OCI-LY3 (cell line): ENCODE data around the gene LRRN2.

Source experiments
- H2AFZ ChIP-seq: fragments of 200-600, 300-600 bp; shearing (Covaris generic); 2 replicates; pipeline ENCODE4 v1.6.0; 2014; ENCODE audit warnings: antibody characterized with exemption, low read depth, low read length
- H3K27ac ChIP-seq: fragments of 200-600, 300-600 bp; sonication (generic); 2 replicates; pipeline ENCODE4 v1.5.1; 2014; ENCODE audit warnings: mild to moderate bottlenecking, low read length, moderate library complexity, mixed read lengths
- H3K27me3 ChIP-seq: fragments of 200-600, 300-600 bp; sonication (generic); 2 replicates; pipeline ENCODE4 v1.6.1; 2014; ENCODE audit warnings: low read depth, low read length, mixed read lengths
- H3K36me3 ChIP-seq: fragments of 200-600, 300-600 bp; sonication (generic); replicated peaks from 2 replicates; pipeline ENCODE3; 2014; ENCODE audit warnings: low read depth, low read length, mixed read lengths
- H3K4me1 ChIP-seq: fragments of 300-600, 200-600 bp; sonication (generic); 2 replicates; pipeline ENCODE4 v1.6.1; 2014; ENCODE audit warnings: low read length, mixed read lengths
- H3K4me2 ChIP-seq: fragments of 200-600, 300-600 bp; sonication (generic); 2 replicates; pipeline ENCODE4 v1.6.1; 2014; ENCODE audit warnings: low read length, mixed read lengths
- H3K4me3 ChIP-seq: fragments of 300-600, 200-600 bp; sonication (generic); 2 replicates; pipeline ENCODE4 v1.5.1; 2014; ENCODE audit warnings: antibody characterized with exemption, mild to moderate bottlenecking, low read length, moderate library complexity
- H3K79me2 ChIP-seq: fragments of 300-600, 200-600 bp; shearing (Covaris generic); 2 replicates; pipeline ENCODE4 v1.6.1; 2014; ENCODE audit warnings: mild to moderate bottlenecking, low read length, mixed read lengths
- H3K9ac ChIP-seq: fragments of 300-600, 200-600 bp; shearing (Covaris generic); 2 replicates; pipeline ENCODE4 v1.6.0; 2014; ENCODE audit warnings: mild to moderate bottlenecking, low read length, moderate library complexity
- H3K9me3 ChIP-seq: fragments of 200-600, 300-600 bp; shearing (Covaris generic); 2 replicates; pipeline ENCODE4 v1.6.1; 2014; ENCODE audit warnings: low read length, mixed read lengths; ENCODE audit not compliant: insufficient read depth
- H4K20me1 ChIP-seq: fragments of 200-600, 300-600 bp; sonication (generic); 2 replicates; pipeline ENCODE4 v1.6.1; 2016; ENCODE audit warnings: low read length, mixed read lengths; ENCODE audit not compliant: insufficient read depth
- EZH2phosphoT487 ChIP-seq: fragments of 200-600 bp; shearing (Covaris generic); IDR thresholded peaks from 2 replicates; pipeline ENCODE4 v1.6.1; 2018; ENCODE audit warnings: antibody characterized with exemption, mixed run types, low read depth
- TF ChIP-seq, protein P1 (sequence below): fragments of 200-600, 300-600 bp; sonication (generic); IDR thresholded peaks from 2 replicates; pipeline ENCODE4 v1.5.1; 2014; ENCODE audit warnings: antibody characterized with exemption, low read length, low read depth

The LRRN2 gene

GRCh38 chr1:204618148-204618760, 67.3 kb downstream of the LRRN2 start:
- H3K4me3 ChIP-seq = no peak overlapping the region
- H3K9me3 ChIP-seq = no peaks in the 10 kb centered on the region
- peaks cover 13% of the 10 kb centered on the region; the same call in 1 of the 2 replicates for H3K27me3 ChIP-seq
- no peaks in the 10 kb centered on the region for H3K36me3 ChIP-seq
- no peak overlapping the region for H3K4me2 ChIP-seq
- H4K20me1 ChIP-seq = no peaks in the 10 kb centered on the region
- TF ChIP-seq, protein P1, sequence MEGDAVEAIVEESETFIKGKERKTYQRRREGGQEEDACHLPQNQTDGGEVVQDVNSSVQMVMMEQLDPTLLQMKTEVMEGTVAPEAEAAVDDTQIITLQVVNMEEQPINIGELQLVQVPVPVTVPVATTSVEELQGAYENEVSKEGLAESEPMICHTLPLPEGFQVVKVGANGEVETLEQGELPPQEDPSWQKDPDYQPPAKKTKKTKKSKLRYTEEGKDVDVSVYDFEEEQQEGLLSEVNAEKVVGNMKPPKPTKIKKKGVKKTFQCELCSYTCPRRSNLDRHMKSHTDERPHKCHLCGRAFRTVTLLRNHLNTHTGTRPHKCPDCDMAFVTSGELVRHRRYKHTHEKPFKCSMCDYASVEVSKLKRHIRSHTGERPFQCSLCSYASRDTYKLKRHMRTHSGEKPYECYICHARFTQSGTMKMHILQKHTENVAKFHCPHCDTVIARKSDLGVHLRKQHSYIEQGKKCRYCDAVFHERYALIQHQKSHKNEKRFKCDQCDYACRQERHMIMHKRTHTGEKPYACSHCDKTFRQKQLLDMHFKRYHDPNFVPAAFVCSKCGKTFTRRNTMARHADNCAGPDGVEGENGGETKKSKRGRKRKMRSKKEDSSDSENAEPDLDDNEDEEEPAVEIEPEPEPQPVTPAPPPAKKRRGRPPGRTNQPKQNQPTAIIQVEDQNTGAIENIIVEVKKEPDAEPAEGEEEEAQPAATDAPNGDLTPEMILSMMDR = no peak
- no peak for TF ChIP-seq EZH2phosphoT487
- H3K27ac ChIP-seq = no peak overlapping the region
- no peaks in the 10 kb centered on the region for H3K4me1 ChIP-seq
- no peaks in the 10 kb centered on the region for H3K79me2 ChIP-seq
- H2AFZ ChIP-seq = no peak overlapping the region
- H3K9ac ChIP-seq = no peak overlapping the region

DNA sequence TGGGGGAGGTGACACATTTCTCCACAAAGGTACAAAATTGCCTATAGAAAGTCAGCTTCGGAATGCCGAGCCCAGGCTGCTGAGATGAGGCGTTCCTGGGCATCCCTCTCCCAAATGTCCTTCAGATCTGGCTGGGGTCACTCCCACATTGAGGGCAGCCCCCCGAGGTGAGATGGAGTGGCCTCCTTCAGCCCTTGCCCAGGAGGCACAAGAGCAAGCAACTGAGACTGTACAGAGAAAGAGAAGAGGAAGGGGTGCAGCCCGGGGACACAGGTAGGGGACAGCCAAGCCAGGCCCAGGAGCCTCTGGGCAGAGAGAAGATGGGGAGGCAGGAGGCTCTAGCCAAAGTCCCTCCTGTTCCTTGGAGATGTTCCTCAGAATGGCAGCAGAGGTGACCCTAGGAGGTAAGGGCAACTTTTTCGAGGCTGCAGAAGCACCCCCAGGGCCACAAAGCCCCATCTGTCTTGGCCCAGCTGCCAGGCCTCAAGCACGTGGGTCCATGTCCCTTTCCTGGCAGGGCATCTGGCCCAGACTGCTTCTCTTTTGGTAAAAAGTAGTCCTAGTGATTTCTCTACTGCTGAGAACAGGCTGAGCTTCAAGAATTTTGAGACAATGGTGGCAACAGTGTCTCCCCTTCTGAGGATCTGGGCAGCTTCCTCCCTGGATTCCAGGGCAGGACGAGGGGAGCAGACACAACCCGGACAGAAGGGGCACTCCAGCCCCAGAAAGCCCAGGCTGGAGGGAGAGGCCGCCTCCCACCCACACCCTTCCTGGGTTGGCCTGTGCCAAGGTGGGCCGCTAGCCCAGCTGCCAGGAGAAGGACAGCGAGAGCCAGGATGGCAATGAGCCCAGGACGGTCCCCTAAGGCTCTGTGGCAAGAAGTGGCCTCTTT, 68.0 kb downstream of the LRRN2 start:
- no peak overlapping the region for H3K9ac ChIP-seq
- no peak overlapping the region for H3K4me2 ChIP-seq
- no peak overlapping the region for H3K27ac ChIP-seq
- no peaks in the 10 kb centered on the region for H4K20me1 ChIP-seq
- H3K79me2 ChIP-seq = no peaks in the 10 kb centered on the region
- H3K4me3 ChIP-seq = no peak overlapping the region
- H3K36me3 ChIP-seq = no peaks in the 10 kb centered on the region
- H3K4me1 ChIP-seq = no peaks in the 10 kb centered on the region
- no peaks in the 10 kb centered on the region for H3K9me3 ChIP-seq
- no peak overlapping the region for H2AFZ ChIP-seq
- no peak for TF ChIP-seq EZH2phosphoT487
- TF ChIP-seq, protein P1 = no peak
- H3K27me3 ChIP-seq = peaks cover 13% of the 10 kb centered on the region; the same call in 1 of the 2 replicates

DNA sequence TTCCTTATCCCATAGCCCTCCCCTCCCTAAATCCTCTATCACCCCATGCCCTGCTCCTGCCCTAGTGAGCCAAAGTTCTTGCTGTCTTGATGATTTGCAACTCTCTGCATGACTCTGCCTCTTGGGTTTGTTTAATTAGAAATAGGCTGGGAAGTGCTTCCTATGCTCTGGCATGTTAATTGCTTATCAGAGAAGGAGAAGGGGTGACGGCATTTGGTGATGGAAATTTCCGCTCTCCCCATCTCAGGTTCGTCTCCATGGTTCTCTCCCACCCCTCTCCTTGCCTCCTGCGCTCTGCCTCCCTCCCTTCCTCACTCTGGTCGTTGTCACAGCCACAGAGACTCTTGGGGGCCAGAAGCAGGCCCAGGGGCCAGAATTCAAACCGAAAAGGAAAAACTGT, 68.9 kb downstream of the LRRN2 start:
- TF ChIP-seq EZH2phosphoT487 = no peak
- TF ChIP-seq, protein P1 = no peak
- Histone ChIP-seq H2AFZ (no peak overlapping the region), H3K79me2 (no peaks in the 10 kb centered on the region), H3K27ac (no peak overlapping the region), H3K4me2 (no peak overlapping the region), H3K27me3 (peaks cover 13% of the 10 kb centered on the region), H3K9ac (no peak overlapping the region), H3K4me3 (no peak overlapping the region), H3K9me3 (no peaks in the 10 kb centered on the region), H3K36me3 (no peaks in the 10 kb centered on the region), H3K4me1 (no peaks in the 10 kb centered on the region), H4K20me1 (no peaks in the 10 kb centered on the region)

- Histone ChIP-seq H3K79me2 (no peaks in the 10 kb centered on the region), H3K27ac (no peak overlapping the region), H3K4me3 (no peak overlapping the region), H3K4me2 (no peak overlapping the region), H4K20me1 (no peaks in the 10 kb centered on the region), H3K27me3 (peaks cover 14% of the 10 kb centered on the region), H3K4me1 (no peaks in the 10 kb centered on the region), H3K9ac (no peak overlapping the region), H2AFZ (no peak overlapping the region), H3K9me3 (no peaks in the 10 kb centered on the region), H3K36me3 (no peaks in the 10 kb centered on the region)
- TF ChIP-seq, protein P1 = no peak
- TF ChIP-seq EZH2phosphoT487 = no peak
These were observed 69.7 kb downstream of the LRRN2 start for GRCh38 chr1:204615881-204616280.
